ENCODE measurements around the gene PTPRCAP. TPM values are rescaled to one million over a fixed set of nuclear protein-coding genes. Genes with fewer than 3 reads are reported as not detected.

The PTPRCAP gene
- total and polyA plus RNA-seq, 9 of the 15 experiments (the other 6 are each of a cell fraction or from before 2014, with no cell fraction given) = 0.22 to 2.0 (median 1.1) TPM; not detected in 4

DNA sequence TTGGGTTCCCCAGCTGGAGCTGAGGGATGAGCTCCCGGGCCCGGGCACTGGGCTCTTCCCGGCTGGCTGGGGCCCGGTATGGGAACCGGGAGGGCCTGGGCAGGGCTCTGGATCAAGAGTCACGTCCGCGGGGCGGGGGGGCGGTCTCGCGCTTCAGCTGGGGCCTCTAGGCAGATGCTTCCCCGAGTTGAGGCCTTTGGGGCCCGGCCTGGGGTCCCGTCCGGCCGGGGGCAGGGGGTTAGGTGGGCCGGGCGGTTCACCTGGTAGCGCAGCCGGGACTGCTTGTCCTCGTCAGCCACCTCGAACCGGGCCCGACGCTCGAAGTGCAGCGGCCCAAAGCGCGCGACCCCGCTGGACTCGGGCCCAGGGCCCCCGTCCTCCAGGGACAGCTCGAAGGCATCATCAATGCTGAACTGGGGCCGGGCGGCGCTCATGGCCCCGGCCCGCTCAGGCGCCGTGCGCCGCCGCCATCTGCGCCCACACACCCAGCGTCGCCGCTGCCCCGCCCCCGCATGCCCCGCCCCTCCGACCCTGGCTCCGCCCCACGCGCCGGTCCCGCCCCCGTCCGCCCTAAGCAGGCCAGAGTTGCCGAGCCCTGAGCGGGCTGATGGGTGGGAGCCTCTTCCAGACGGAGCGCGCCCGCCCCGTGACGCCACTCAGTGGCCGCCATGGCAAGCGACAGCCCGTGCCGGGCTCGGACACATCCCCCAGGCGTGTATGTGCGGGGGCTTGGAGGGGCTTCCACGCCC is 31.5 kb upstream of the PTPRCAP start, which contains the start of gene TMEM134 (continued):
- no peak for TF ChIP-seq PCBP1 (IDR thresholded peaks at IDR 0.05; ENCODE audit: low read depth, low read length, poor library complexity, severe bottlenecking)
- TF ChIP-seq CHD2 (IDR thresholded peaks at IDR 0.05; ENCODE audit: low read depth, low read length) = no peak
- no peak for TF ChIP-seq BRD4 (IDR thresholded peaks at IDR 0.05)
- TF ChIP-seq POLR2AphosphoS5 (IDR thresholded peaks at IDR 0.05; ENCODE audit: control insufficient read depth, insufficient read depth, low read depth, low read length) = peak; percentile 76
- no peak for TF ChIP-seq TCF3 (CRISPR knock-in tag; IDR thresholded peaks at IDR 0.05)
- peak; percentile 91 for TF ChIP-seq RBFOX2 (IDR thresholded peaks at IDR 0.05; ENCODE audit: low read depth, low read length)
- TF ChIP-seq TARDBP (IDR thresholded peaks at IDR 0.05) = no peak
- TF ChIP-seq ZNF766 (CRISPR knock-in tag; conservative IDR thresholded peaks at IDR 0.05) = no peak
- peak; percentile 82 for TF ChIP-seq POLR2A (conservative IDR thresholded peaks at IDR 0.05)
- TF ChIP-seq, protein P1, sequence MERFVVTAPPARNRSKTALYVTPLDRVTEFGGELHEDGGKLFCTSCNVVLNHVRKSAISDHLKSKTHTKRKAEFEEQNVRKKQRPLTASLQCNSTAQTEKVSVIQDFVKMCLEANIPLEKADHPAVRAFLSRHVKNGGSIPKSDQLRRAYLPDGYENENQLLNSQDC (CRISPR knock-in tag; IDR thresholded peaks at IDR 0.05) = no peak
- TF ChIP-seq MCM7 (IDR thresholded peaks at IDR 0.05) = no peak
- TF ChIP-seq NEUROD1 (IDR thresholded peaks at IDR 0.05; ENCODE audit: borderline replicate concordance, low read depth, low read length, partially characterized antibody) = peak; percentile 82
- TF ChIP-seq ZNF140 (CRISPR knock-in tag; IDR thresholded peaks at IDR 0.05) = no peak
- no peak for TF ChIP-seq SMAD3 (CRISPR knock-in tag; conservative IDR thresholded peaks at IDR 0.05)
- peak; percentile 41; the same call in 1 of the 2 replicates for TF ChIP-seq SMC3 (conservative IDR thresholded peaks at IDR 0.05; ENCODE audit: insufficient read depth, low read depth, low read length)
- TF ChIP-seq PTTG1 (tag; IDR thresholded peaks at IDR 0.05; ENCODE audit: low read depth) = no peak
- TF ChIP-seq, protein P2, sequence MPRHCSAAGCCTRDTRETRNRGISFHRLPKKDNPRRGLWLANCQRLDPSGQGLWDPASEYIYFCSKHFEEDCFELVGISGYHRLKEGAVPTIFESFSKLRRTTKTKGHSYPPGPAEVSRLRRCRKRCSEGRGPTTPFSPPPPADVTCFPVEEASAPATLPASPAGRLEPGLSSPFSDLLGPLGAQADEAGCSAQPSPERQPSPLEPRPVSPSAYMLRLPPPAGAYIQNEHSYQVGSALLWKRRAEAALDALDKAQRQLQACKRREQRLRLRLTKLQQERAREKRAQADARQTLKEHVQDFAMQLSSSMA (CRISPR knock-in tag; IDR thresholded peaks at IDR 0.05) = no peak
- 0 out of 2 replicates have a peak, but pooled peaks have one; percentile 42 for TF ChIP-seq ESRRA (IDR thresholded peaks at IDR 0.05; ENCODE audit: borderline replicate concordance, low read depth)
- TF ChIP-seq ZC3H8 (IDR thresholded peaks at IDR 0.05) = no peak
- TF ChIP-seq HNRNPL (IDR thresholded peaks at IDR 0.05; ENCODE audit: low read depth, low read length) = peak; percentile 48; the same call in 1 of the 2 replicates
- TF ChIP-seq TOE1 (IDR thresholded peaks at IDR 0.05; ENCODE audit: borderline replicate concordance) = peak; percentile 81
- TF ChIP-seq TOE1 (CRISPR knock-in tag; IDR thresholded peaks at IDR 0.05; ENCODE audit: borderline replicate concordance, low read depth) = no peak
- no peak for TF ChIP-seq RBM14 (IDR thresholded peaks at IDR 0.05; ENCODE audit: borderline replicate concordance, insufficient read depth, low read depth, low read length)
- no peak for TF ChIP-seq HDGF (IDR thresholded peaks at IDR 0.05)
- no peak for TF ChIP-seq ZNF146 (CRISPR knock-in tag; IDR thresholded peaks at IDR 0.05; ENCODE audit: unreplicated experiment)
- no peak for TF ChIP-seq KDM1A (IDR thresholded peaks at IDR 0.05)
- TF ChIP-seq BHLHE40 (IDR thresholded peaks at IDR 0.05; ENCODE audit: low read length) = peak; percentile 87
- TF ChIP-seq ZNF507 (tag; conservative IDR thresholded peaks at IDR 0.05) = no peak
- peak; percentile 46; the same call in 1 of the 2 replicates for TF ChIP-seq KAT7 (CRISPR knock-in tag; IDR thresholded peaks at IDR 0.05; ENCODE audit: borderline replicate concordance)
- TF ChIP-seq MITF (IDR thresholded peaks at IDR 0.05) = no peak
- TF ChIP-seq COPS2 (conservative IDR thresholded peaks at IDR 0.05) = no peak
